Gastroesophageal sphincter (tissue), 4 donors: Measurements from ENCODE around the gene PCDH17. TPM values are rescaled to one million over a fixed set of nuclear protein-coding genes. Genes with fewer than 3 reads are reported as not detected.

Experiments used
- ATAC-seq: fragments of 150-250 bp; one replicate; pipeline ENCODE4 v1.9.1; 2016; ENCODE audit warnings: mild to moderate bottlenecking, moderate library complexity
- H3K27ac ChIP-seq, 4 donors: fragments of 200-600 bp; sonication (generic) in 3 of 4; 1 replicate in 3 of 4; 2 replicates in 1 of 4; pipeline ENCODE4 v1.5.1; 2016 to 2019
- H3K27me3 ChIP-seq: fragments of 200-600 bp; sonication (generic); one replicate; pipeline ENCODE4 v1.5.1; 2019
- H3K36me3 ChIP-seq, 2 donors: fragments of 200-600 bp; sonication (generic); one replicate each; pipeline ENCODE4 v1.5.1; 2019; ENCODE audit warnings: control low read depth in 1 of 2
- H3K4me1 ChIP-seq, 3 donors: fragments of 200-600 bp; sonication (generic); 1 replicate in 2 of 3; 2 replicates in 1 of 3; pipeline ENCODE4 v1.5.1; 2016 to 2019; ENCODE audit warnings: control low read depth in 2 of 3
- H3K4me3 ChIP-seq, 2 donors: fragments of 200-600 bp; sonication (generic); one replicate each; pipeline ENCODE4 v1.5.1; 2019; ENCODE audit warnings: mild to moderate bottlenecking in 1 of 2, moderate library complexity in 1 of 2
- H3K9me3 ChIP-seq, 3 donors: fragments of 200-600 bp; sonication (generic); one replicate each; pipeline ENCODE4 v1.5.1; 2017 to 2019; ENCODE audit warnings: control low read depth in 2 of 3
- CTCF ChIP-seq, 4 experiments: fragments of 200-600 bp in 2 of 4; fragments of 450-650 bp in 2 of 4; sonication (generic) in 1 of 4; IDR thresholded peaks; one replicate each; pipeline ENCODE4 v1.5.1; 2017 to 2019; ENCODE audit warnings: antibody characterized with exemption in 4 of 4, mild to moderate bottlenecking in 2 of 4, moderate library complexity in 2 of 4
- EP300 ChIP-seq: sonication (generic); formaldehyde crosslinking; IDR thresholded peaks from one replicate; pipeline ENCODE4 v1.6.1; 2017; ENCODE audit warnings: antibody characterized with exemption, mild to moderate bottlenecking
- POLR2A ChIP-seq, 2 donors: fragments of 450-650 bp; IDR thresholded peaks; one replicate each; pipeline ENCODE4 v1.6.1; 2017; ENCODE audit warnings: antibody characterized with exemption in 2 of 2, mild to moderate bottlenecking in 2 of 2, moderate library complexity in 1 of 2
- POLR2AphosphoS5 ChIP-seq: sonication (generic); formaldehyde crosslinking; IDR thresholded peaks from one replicate; pipeline ENCODE4 v1.6.1; 2017; ENCODE audit warnings: antibody characterized with exemption
- WGBS, 2 donors: methylation state at CpG; one replicate each; pipeline ENCODE4 v1.1.5; 2018; ENCODE audit warnings: low coverage in 1 of 2; 5-methylcytosine and 5-hydroxymethylcytosine counted together
- total RNA-seq, 4 donors: library from RNA; depleted of rRNA; stranded (reverse); fragments of >200 nt; gene quantifications; one replicate each; pipeline ENCODE4 v1.1.0, GENCODE V29; 2016

The PCDH17 gene
- total RNA-seq, 4 donors from 2014 or later, result 3.9 to 7.8 (median 4.8) TPM

DNA sequence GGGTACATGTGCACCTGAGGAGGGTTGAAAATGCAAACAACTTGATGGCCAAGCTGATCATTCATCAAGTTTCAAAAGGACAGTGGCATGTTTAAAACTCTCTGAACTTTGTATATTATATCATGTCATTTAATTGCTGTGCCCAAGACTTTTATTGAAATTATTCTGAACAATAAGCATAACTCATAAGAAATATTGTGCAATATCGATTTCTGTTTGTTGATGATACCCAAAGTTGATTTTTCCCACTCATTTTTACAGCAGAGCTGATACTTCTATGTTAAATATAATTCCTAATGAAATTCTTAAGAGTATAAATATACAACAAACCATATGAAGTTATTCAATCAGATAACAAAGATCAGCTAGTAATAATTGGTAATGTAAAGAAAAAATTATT, 49.1 kb downstream of the PCDH17 start:
- no peak for ATAC-seq
- no peak overlapping the region for H3K4me3 ChIP-seq
- no peaks in the 10 kb centered on the region for H3K9me3 ChIP-seq
- no peaks in the 10 kb centered on the region for H3K4me1 ChIP-seq
- no peak for TF ChIP-seq CTCF (IDR thresholded peaks at IDR 0.05)
- no peak for TF ChIP-seq POLR2AphosphoS5
- TF ChIP-seq EP300, result no peak
- no peak for TF ChIP-seq POLR2A (IDR thresholded peaks at IDR 0.05)
- WGBS, 2 donors, result 80 to 93% methylated on average over 1 of the region's 1 CpG
- no peak overlapping the region for H3K27ac ChIP-seq
- H3K36me3 ChIP-seq, result no peaks in the 10 kb centered on the region
- H3K27me3 ChIP-seq, result no peaks in the 10 kb centered on the region

- 69 to 70% methylated on average over 3 to 4 of the region's 4 CpGs for WGBS, 2 donors
Observed at GRCh38 chr13:57682128-57682716, 50.7 kb downstream of the PCDH17 start.

DNA sequence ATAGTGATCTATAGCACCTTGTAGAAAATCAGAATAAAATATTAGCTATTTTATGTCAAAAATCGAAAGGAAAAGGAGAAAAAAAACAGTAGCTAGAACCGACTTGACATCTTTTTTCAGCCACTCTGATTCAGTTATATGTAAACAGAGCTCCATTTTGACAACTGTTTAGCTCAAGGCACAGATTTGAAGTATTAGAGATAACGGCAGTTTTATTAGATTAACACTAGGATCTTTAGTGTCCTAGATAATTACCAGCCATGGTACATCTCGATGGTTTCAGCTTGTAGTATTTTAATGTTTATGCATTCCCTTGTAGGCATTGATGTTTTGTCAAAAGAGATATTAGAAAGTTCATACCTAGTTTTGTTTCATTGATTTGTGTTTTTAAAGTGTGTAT, 67.3 kb downstream of the PCDH17 start:
- Histone ChIP-seq H3K4me1 (no peaks in the 10 kb centered on the region), H3K27ac (no peak overlapping the region), H3K4me3 (no peak overlapping the region), H3K9me3 (no peaks in the 10 kb centered on the region), H3K27me3 (no peaks in the 10 kb centered on the region), H3K36me3 (no peaks in the 10 kb centered on the region)
- ATAC-seq, result no peak
- 62 to 64% methylated on average over 4 of the region's 4 CpGs for WGBS, 2 donors
- TF ChIP-seq POLR2A (IDR thresholded peaks at IDR 0.05) (no peak), POLR2AphosphoS5 (no peak), EP300 (no peak), CTCF (IDR thresholded peaks at IDR 0.05) (no peak)

More at GRCh38 chr13:57682128-57682716, 50.7 kb downstream of the PCDH17 start:
- Histone ChIP-seq H3K27me3 (no peaks in the 10 kb centered on the region), H3K36me3 (no peaks in the 10 kb centered on the region), H3K4me1 (no peaks in the 10 kb centered on the region), H3K9me3 (no peaks in the 10 kb centered on the region), H3K4me3 (no peak overlapping the region), H3K27ac (no peak overlapping the region)
- no peak for ATAC-seq
- no peak for TF ChIP-seq POLR2A (IDR thresholded peaks at IDR 0.05)
- no peak for TF ChIP-seq CTCF (IDR thresholded peaks at IDR 0.05)

GRCh38 chr13:57704031-57704430, 72.5 kb downstream of the PCDH17 start:
- no peak for TF ChIP-seq POLR2A (IDR thresholded peaks at IDR 0.05)
- TF ChIP-seq POLR2AphosphoS5, result no peak
- TF ChIP-seq EP300, result no peak
- Histone ChIP-seq H3K27ac (no peak overlapping the region), H3K36me3 (no peaks in the 10 kb centered on the region), H3K4me1 (no peaks in the 10 kb centered on the region), H3K4me3 (no peak overlapping the region), H3K9me3 (no peaks in the 10 kb centered on the region), H3K27me3 (no peaks in the 10 kb centered on the region)
- 85 to 95% methylated on average over 2 of the region's 2 CpGs for WGBS, 2 donors
- ATAC-seq, result no peak

- WGBS, 2 donors, result 66 to 77% methylated on average over 2 to 3 of the region's 3 CpGs
- Histone ChIP-seq H3K27me3 (no peaks in the 10 kb centered on the region), H3K4me3 (no peak overlapping the region), H3K36me3 (no peaks in the 10 kb centered on the region), H3K27ac (no peak overlapping the region), H3K4me1 (no peaks in the 10 kb centered on the region), H3K9me3 (no peaks in the 10 kb centered on the region)
- no peak for ATAC-seq
- TF ChIP-seq EP300 (no peak), POLR2AphosphoS5 (no peak), CTCF (IDR thresholded peaks at IDR 0.05) (no peak), POLR2A (IDR thresholded peaks at IDR 0.05) (no peak)
Observed at GRCh38 chr13:57716295-57716694, 84.8 kb downstream of the PCDH17 start.
